H9 (cell line): ENCODE results near the gene IRAK1. TPM values are rescaled to one million over a fixed set of nuclear protein-coding genes. Genes with fewer than 3 reads are reported as not detected.
A peak's percentile ranks its signal among the peaks of the same experiment; 100 is the strongest.

Experiments used
- DNase-seq: peaks from one replicate; pipeline ENCODE4 v3.0.0-alpha.2; 2017
- H2AFZ ChIP-seq: one replicate; pipeline ENCODE4 v1.6.1; 2013; ENCODE audit warnings: mild to moderate bottlenecking, low read length, control low read depth, moderate library complexity
- H2AK5ac ChIP-seq: 2 replicates; pipeline ENCODE4 v1.6.1; 2013; ENCODE audit warnings: low read length, control low read depth, mixed read lengths; ENCODE audit not compliant: insufficient read length
- H2BK120ac ChIP-seq: one replicate; pipeline ENCODE4 v1.6.1; 2013; ENCODE audit warnings: low read depth, mild to moderate bottlenecking, low read length, control low read depth, inconsistent platforms; ENCODE audit not compliant: poor library complexity, severe bottlenecking
- H2BK12ac ChIP-seq: 2 replicates; pipeline ENCODE4 v1.6.1; 2013; ENCODE audit warnings: low read length, control low read depth, mixed read lengths, low read depth; ENCODE audit not compliant: insufficient read length
- H2BK15ac ChIP-seq: 2 replicates; pipeline ENCODE4 v1.6.1; 2013; ENCODE audit warnings: low read depth, low read length, control low read depth
- H2BK20ac ChIP-seq: one replicate; pipeline ENCODE4 v1.6.1; 2013; ENCODE audit warnings: low read depth, mild to moderate bottlenecking, low read length, control low read depth, inconsistent platforms; ENCODE audit not compliant: poor library complexity, severe bottlenecking
- H2BK5ac ChIP-seq: 2 replicates; pipeline ENCODE4 v1.6.1; 2013; ENCODE audit warnings: low read length, control low read depth, mixed read lengths; ENCODE audit not compliant: insufficient read length
- H3K14ac ChIP-seq: 2 replicates; pipeline ENCODE4 v1.6.1; 2013; ENCODE audit warnings: low read length, control low read depth; ENCODE audit not compliant: insufficient read depth
- H3K18ac ChIP-seq: 2 replicates; pipeline ENCODE4 v1.6.1; 2013; ENCODE audit warnings: low read depth, mild to moderate bottlenecking, mixed read lengths, low read length, control low read depth; ENCODE audit not compliant: insufficient read length
- H3K23ac ChIP-seq: 2 replicates; pipeline ENCODE4 v1.6.1; 2013; ENCODE audit warnings: low read length, control low read depth, mixed read lengths, low read depth; ENCODE audit not compliant: insufficient read length
- H3K23me2 ChIP-seq: 2 replicates; pipeline ENCODE4 v1.6.1; 2013; ENCODE audit warnings: low read depth, mild to moderate bottlenecking, mixed read lengths, low read length, control low read depth; ENCODE audit not compliant: insufficient read length, poor library complexity, severe bottlenecking
- H3K27ac ChIP-seq: 2 replicates; pipeline ENCODE4 v1.5.1; 2013; ENCODE audit warnings: low read length, control low read depth, mixed read lengths, low read depth; ENCODE audit not compliant: insufficient read length
- H3K27me3 ChIP-seq: 2 replicates; pipeline ENCODE4 v1.6.1; 2013; ENCODE audit warnings: low read length, control low read depth, inconsistent platforms; ENCODE audit not compliant: insufficient read depth
- H3K4ac ChIP-seq: 2 replicates; pipeline ENCODE4 v1.6.1; 2013; ENCODE audit warnings: low read depth, mild to moderate bottlenecking, control low read depth, inconsistent platforms, low read length, moderate library complexity
- H3K4me1 ChIP-seq: 2 replicates; pipeline ENCODE4 v1.6.1; 2013; ENCODE audit warnings: low read length, control low read depth, inconsistent platforms; ENCODE audit not compliant: insufficient read depth
- H3K4me2 ChIP-seq: 2 replicates; pipeline ENCODE4 v1.6.1; 2013; ENCODE audit warnings: low read length, control low read depth, mixed read lengths; ENCODE audit not compliant: insufficient read length, insufficient read depth
- H3K56ac ChIP-seq: 2 replicates; pipeline ENCODE4 v1.6.1; 2013; ENCODE audit warnings: low read depth, mild to moderate bottlenecking, mixed read lengths, low read length, control low read depth; ENCODE audit not compliant: insufficient read length
- H3K79me1 ChIP-seq: 2 replicates; pipeline ENCODE4 v1.6.1; 2013; ENCODE audit warnings: low read depth, mild to moderate bottlenecking, moderate library complexity, low read length, control low read depth, inconsistent platforms; ENCODE audit not compliant: insufficient read depth, poor library complexity, severe bottlenecking
- H3K79me2 ChIP-seq: 2 replicates; pipeline ENCODE4 v1.6.1; 2013; ENCODE audit warnings: low read length, control low read depth, inconsistent platforms; ENCODE audit not compliant: insufficient read depth
- H3K9ac ChIP-seq: 2 replicates; pipeline ENCODE4 v1.6.1; 2013; ENCODE audit warnings: low read length, control low read depth, mixed read lengths; ENCODE audit not compliant: insufficient read length; ENCODE audit errors: extremely low read depth
- H3K9me3 ChIP-seq: one replicate; pipeline ENCODE4 v1.6.1; 2013; ENCODE audit warnings: low read depth, low read length, inconsistent platforms; ENCODE audit not compliant: control insufficient read depth
- H3T11ph ChIP-seq: one replicate; pipeline ENCODE4 v1.6.1; 2013; ENCODE audit warnings: mild to moderate bottlenecking, low read length, control low read depth, inconsistent platforms
- H4K20me1 ChIP-seq: one replicate; pipeline ENCODE4 v1.6.1; 2013; ENCODE audit not compliant: control insufficient read depth, insufficient read length, insufficient read depth
- H4K5ac ChIP-seq: 2 replicates; pipeline ENCODE4 v1.6.1; 2013; ENCODE audit warnings: low read depth, mild to moderate bottlenecking, mixed read lengths, low read length, control low read depth; ENCODE audit not compliant: insufficient read length
- H4K8ac ChIP-seq: replicated peaks from 2 replicates; pipeline ENCODE4 v1.6.1; 2013; ENCODE audit warnings: low read length, control low read depth, mixed read lengths, low read depth; ENCODE audit not compliant: insufficient read length
- H4K91ac ChIP-seq: 2 replicates; pipeline ENCODE4 v1.6.1; 2013; ENCODE audit warnings: low read depth, mild to moderate bottlenecking, moderate library complexity, mixed read lengths, low read length, control low read depth; ENCODE audit not compliant: insufficient read length
- H3K27ac Mint-ChIP-seq, 3 experiments: 2 replicates in 2 of 3; 3 replicates in 1 of 3; pipeline ENCODE4 v1.8.0; 2020 to 2021; ENCODE audit warnings: mixed read lengths in 3 of 3, mild to moderate bottlenecking in 1 of 3, moderate library complexity in 1 of 3
- H3K27me3 Mint-ChIP-seq: 2 replicates; pipeline ENCODE4 v1.8.0; 2021; ENCODE audit warnings: low read depth, mild to moderate bottlenecking, moderate library complexity, mixed read lengths
- H3K36me3 Mint-ChIP-seq, 3 experiments: 2 replicates in 2 of 3; 3 replicates in 1 of 3; pipeline ENCODE4 v1.8.0; 2020 to 2021; ENCODE audit warnings: low read depth in 3 of 3, mixed read lengths in 3 of 3; ENCODE audit not compliant: insufficient read depth in 1 of 3
- H3K4me1 Mint-ChIP-seq, 2 experiments: 2 replicates each; pipeline ENCODE4 v1.8.0; 2020; ENCODE audit warnings: mixed read lengths in 2 of 2
- H3K4me3 Mint-ChIP-seq, 2 experiments: 2 replicates in 1 of 2; 3 replicates in 1 of 2; pipeline ENCODE4 v1.8.0; 2020 to 2021; ENCODE audit warnings: mild to moderate bottlenecking in 2 of 2, mixed read lengths in 2 of 2, moderate library complexity in 1 of 2
- H3K9me3 Mint-ChIP-seq, 2 experiments: 2 replicates in 1 of 2; 3 replicates in 1 of 2; pipeline ENCODE4 v1.8.0; 2020; ENCODE audit warnings: mild to moderate bottlenecking in 2 of 2, mixed read lengths in 2 of 2, moderate library complexity in 1 of 2
- CTCF ChIP-seq: fragments of 200-600 bp; sonication (generic); conservative IDR thresholded peaks from 3 replicates; pipeline ENCODE4 v1.8.0; 2021; ENCODE audit warnings: antibody characterized with exemption, mild to moderate bottlenecking
- WGBS: extraction: QIAGEN DNeasy Blood & Tissue Kit; methylation state at CpG from one replicate; pipeline ENCODE4 v1.1.7; 2013; ENCODE audit warnings: missing lambda C conversion rate, low lambda C conversion rate, mixed read lengths; ENCODE audit not compliant: insufficient read length; ENCODE audit errors: extremely low coverage; 5-methylcytosine and 5-hydroxymethylcytosine counted together
- total RNA-seq: library from RNA; stranded (reverse); gene quantifications from 2 replicates; pipeline ENCODE4 v1.2.1, GENCODE V29; 2021

IRAK1 gene
- total RNA-seq, 1 experiment from 2014 or later, result 98.4 TPM

GRCh38 chrX:154032160-154032559 is 12.5 kb upstream of the IRAK1 start:
- no peak for TF ChIP-seq CTCF
- peaks cover 31 to 62% (median 53%) of the 10 kb centered on the region in 3 experiments for H3K36me3 Mint-ChIP-seq
- H2AFZ ChIP-seq, result no peak overlapping the region
- H2BK15ac ChIP-seq, result no peak overlapping the region
- H3K4me1 ChIP-seq, result peaks cover 5% of the 10 kb centered on the region; the same call in 1 of the 2 replicates
- no peak overlapping the region for H3K23ac ChIP-seq
- H2BK120ac ChIP-seq, result no peak overlapping the region
- H2AK5ac ChIP-seq, result no peak overlapping the region
- no CpG with 5 or more reads among the region's 11 CpGs for WGBS
- H4K91ac ChIP-seq, result no peak overlapping the region
- H2BK20ac ChIP-seq, result no peak overlapping the region
- H3K9me3 Mint-ChIP-seq, result peaks cover 82% of the 10 kb centered on the region in 2 experiments
- H4K8ac ChIP-seq, result no peak overlapping the region
- peaks cover 3% of the 10 kb centered on the region for H4K20me1 ChIP-seq
- H3K56ac ChIP-seq, result no peak overlapping the region
- H2BK12ac ChIP-seq, result no peak overlapping the region
- H3K18ac ChIP-seq, result no peak overlapping the region
- peaks cover 32 to 39% of the 10 kb centered on the region in 2 experiments for H3K4me1 Mint-ChIP-seq
- H3K79me2 ChIP-seq, result no peaks in the 10 kb centered on the region
- H3K4me2 ChIP-seq, result no peak overlapping the region
- H3K27me3 ChIP-seq, result no peaks in the 10 kb centered on the region
- no peaks in the 10 kb centered on the region for H3K23me2 ChIP-seq
- H3K27ac ChIP-seq, result no peak overlapping the region
- H3K27ac Mint-ChIP-seq, result 0 out of 7 replicates have a peak overlapping the region, but pooled peaks of 2 of the 3 experiments have one; percentile 65 to 75
- H3K9ac ChIP-seq, result no peak overlapping the region
- H3K14ac ChIP-seq, result no peak overlapping the region
- H4K5ac ChIP-seq, result no peak overlapping the region
- no peaks in the 10 kb centered on the region for H3K79me1 ChIP-seq
- no peak overlapping the region for H3T11ph ChIP-seq
- no peak for DNase-seq
- H3K9me3 ChIP-seq, result peaks cover 21% of the 10 kb centered on the region
- no peak overlapping the region for H3K4ac ChIP-seq
- H3K4me3 Mint-ChIP-seq, result no peak overlapping the region
- H2BK5ac ChIP-seq, result no peak overlapping the region
- H3K27me3 Mint-ChIP-seq, result peaks cover 5% of the 10 kb centered on the region; the same call in 1 of the 2 replicates
